Esophagus squamous epithelium (tissue), 5 donors: Measurements from ENCODE around the gene CCDC187. TPM values are rescaled to one million over a fixed set of nuclear protein-coding genes. Genes with fewer than 3 reads are reported as not detected.

Experiments used
- DNase-seq: peaks from one replicate; lab custom pipeline; 2025; lab: John Stamatoyannopoulos, UW
- H3K27ac ChIP-seq, 4 donors: fragments of 200-600 bp; sonication (generic); one replicate each; pipeline ENCODE4 v1.5.1; 2016 to 2019; ENCODE audit warnings: mild to moderate bottlenecking in 1 of 4
- H3K27me3 ChIP-seq, 4 donors: fragments of 200-600 bp; sonication (generic); 1 replicate in 3 of 4; 2 replicates in 1 of 4; pipeline versions ENCODE4 v1.5.1 to v1.6.0; 2017 to 2021; ENCODE audit warnings: antibody characterized with exemption in 1 of 4
- H3K36me3 ChIP-seq, 3 donors: fragments of 200-600 bp; sonication (generic); one replicate each; pipeline ENCODE4 v1.5.1; 2016 to 2019
- H3K4me1 ChIP-seq, 3 donors: fragments of 200-600 bp; sonication (generic); one replicate each; pipeline ENCODE4 v1.5.1; 2017 to 2019
- H3K4me3 ChIP-seq, 4 donors: fragments of 200-600 bp; sonication (generic); 1 replicate in 3 of 4; 2 replicates in 1 of 4; pipeline ENCODE4 v1.5.1; 2016 to 2019; ENCODE audit warnings: mild to moderate bottlenecking in 2 of 4, moderate library complexity in 1 of 4
- H3K9me3 ChIP-seq, 3 donors: fragments of 200-600 bp; sonication (generic); one replicate each; pipeline ENCODE4 v1.5.1; 2016 to 2019
- POLR2A ChIP-seq, 4 donors: fragments of 450-650 bp; IDR thresholded peaks; one replicate each; pipeline ENCODE4 v1.6.1; 2017; ENCODE audit warnings: antibody characterized with exemption in 4 of 4, mild to moderate bottlenecking in 4 of 4, moderate library complexity in 3 of 4
- WGBS, 2 donors: methylation state at CpG; one replicate each; pipeline ENCODE4 v1.1.5; 2018; 5-methylcytosine and 5-hydroxymethylcytosine counted together
- intact Hi-C: fragments of 100-400 bp; cut with DNase I; formaldehyde crosslinking; loops from one replicate; pipeline ENCODE4 v1.15.0; 2022
- total RNA-seq, 4 donors: library from RNA; depleted of rRNA; stranded (reverse); fragments of >200 nt; gene quantifications; one replicate each; pipeline ENCODE4 v1.1.0, GENCODE V29; 2016
- TF ChIP-seq, protein P1 (sequence below), 6 experiments: fragments of 450-650 bp in 4 of 6; fragments of 200-600 bp in 2 of 6; sonication (generic) in 2 of 6; IDR thresholded peaks; one replicate each; pipeline ENCODE4 v1.5.1; 2016 to 2019; ENCODE audit warnings: antibody characterized with exemption in 6 of 6, mild to moderate bottlenecking in 4 of 6, moderate library complexity in 4 of 6
- donor health status: DM: yes; HTN: yes; CAD: no.

The CCDC187 gene
- total RNA-seq, 4 donors from 2014 or later = not detected

DNA sequence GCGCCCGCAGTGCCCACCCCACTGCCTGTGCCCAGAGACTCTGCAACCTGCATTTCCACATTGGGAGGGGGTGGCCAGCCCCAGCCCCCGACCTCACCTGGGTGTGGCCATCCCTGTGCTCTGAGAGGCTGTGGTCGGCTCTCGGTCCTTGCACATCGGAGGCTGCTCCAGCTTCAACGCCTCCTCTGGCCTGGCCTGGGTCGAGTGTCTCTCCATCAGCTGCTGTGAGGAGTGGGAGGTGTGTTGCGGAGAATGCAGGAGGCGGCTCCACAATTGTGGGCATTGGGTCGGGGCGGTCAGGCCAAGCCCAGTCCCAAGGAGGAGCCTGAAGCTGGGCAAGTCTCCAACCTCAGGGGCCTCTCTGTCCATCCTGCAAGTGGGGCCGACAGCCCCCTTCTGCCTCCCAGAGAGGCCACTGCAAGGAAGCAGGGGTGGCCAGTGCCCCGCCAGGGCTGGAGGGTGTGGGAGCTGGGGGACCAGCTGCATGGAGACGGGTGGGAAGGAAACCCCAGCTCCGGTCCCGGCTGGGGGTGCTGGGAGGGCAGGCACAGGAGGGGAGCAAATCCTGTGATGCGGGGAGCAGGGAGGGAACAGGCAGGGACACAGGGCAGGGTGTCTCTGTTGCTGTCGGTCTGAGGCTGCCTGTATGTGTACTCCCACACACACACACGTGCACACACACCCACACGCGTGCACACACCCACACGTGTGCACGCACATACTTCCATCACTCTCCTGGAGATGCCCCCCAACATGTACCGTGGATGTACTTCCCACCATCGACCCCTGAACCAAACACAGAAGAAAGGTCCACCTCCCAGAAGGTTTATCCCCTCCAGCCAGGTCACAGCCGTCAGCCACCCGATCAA lies 28.9 kb downstream of the CCDC187 start:
- 63 to 69% methylated on average over 6 to 8 of the region's 28 CpGs for WGBS, 2 donors
- peaks cover 0 to 62% (median 0%) of the 10 kb centered on the region in 4 donors for H3K27me3 ChIP-seq
- no peaks in the 10 kb centered on the region for H3K4me1 ChIP-seq
- no peaks in the 10 kb centered on the region for H3K36me3 ChIP-seq
- DNase-seq = no peak
- H3K4me3 ChIP-seq = no peak overlapping the region
- intact Hi-C loops = no loop called here
- no peak overlapping the region for H3K27ac ChIP-seq
- TF ChIP-seq, protein P1, sequence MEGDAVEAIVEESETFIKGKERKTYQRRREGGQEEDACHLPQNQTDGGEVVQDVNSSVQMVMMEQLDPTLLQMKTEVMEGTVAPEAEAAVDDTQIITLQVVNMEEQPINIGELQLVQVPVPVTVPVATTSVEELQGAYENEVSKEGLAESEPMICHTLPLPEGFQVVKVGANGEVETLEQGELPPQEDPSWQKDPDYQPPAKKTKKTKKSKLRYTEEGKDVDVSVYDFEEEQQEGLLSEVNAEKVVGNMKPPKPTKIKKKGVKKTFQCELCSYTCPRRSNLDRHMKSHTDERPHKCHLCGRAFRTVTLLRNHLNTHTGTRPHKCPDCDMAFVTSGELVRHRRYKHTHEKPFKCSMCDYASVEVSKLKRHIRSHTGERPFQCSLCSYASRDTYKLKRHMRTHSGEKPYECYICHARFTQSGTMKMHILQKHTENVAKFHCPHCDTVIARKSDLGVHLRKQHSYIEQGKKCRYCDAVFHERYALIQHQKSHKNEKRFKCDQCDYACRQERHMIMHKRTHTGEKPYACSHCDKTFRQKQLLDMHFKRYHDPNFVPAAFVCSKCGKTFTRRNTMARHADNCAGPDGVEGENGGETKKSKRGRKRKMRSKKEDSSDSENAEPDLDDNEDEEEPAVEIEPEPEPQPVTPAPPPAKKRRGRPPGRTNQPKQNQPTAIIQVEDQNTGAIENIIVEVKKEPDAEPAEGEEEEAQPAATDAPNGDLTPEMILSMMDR (IDR thresholded peaks at IDR 0.05) = no peak
- no peak for TF ChIP-seq POLR2A (IDR thresholded peaks at IDR 0.05)
- no peaks in the 10 kb centered on the region for H3K9me3 ChIP-seq

DNA sequence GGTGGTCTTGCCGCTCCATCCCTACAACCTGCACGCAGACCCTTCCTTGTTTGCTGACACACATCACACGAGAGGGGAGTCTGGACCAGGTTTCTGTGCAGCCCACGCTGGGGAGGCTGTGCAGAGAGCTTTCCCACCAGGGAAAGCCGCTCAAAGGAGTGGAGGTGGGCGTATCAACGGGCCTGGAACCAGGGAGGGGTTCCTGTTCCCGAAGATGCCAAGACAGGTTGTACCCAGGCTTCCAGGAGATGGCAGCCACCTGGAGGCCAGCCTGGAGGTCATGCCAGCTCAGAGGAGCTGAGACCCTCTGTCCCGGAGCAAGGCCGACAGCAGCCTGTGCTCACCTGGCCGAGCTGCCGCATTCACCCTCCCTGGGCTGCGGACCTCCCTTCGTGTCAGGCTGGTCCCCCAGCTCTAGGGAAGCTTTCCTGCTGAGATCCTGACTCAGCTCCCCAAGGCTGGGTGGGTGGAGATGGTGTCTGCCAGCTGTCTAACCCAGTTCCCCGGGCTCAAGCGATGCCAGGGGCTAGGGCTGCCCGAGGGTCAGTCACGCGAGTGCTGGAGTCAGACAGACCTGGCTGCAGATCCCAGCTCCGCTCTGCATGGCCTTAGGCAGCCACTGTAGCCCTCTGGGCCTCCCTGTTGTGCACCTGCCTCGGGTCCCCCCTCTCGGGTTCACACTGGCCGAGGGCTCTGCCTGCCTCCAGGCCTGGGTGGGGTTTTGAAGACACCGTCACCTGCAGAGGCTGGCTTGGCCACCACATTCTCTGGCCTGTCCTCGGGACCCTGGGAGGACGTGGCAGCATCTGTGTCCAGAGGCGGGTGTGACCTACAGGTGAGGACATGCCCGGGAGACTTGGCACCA lies 29.7 kb downstream of the CCDC187 start:
- Histone ChIP-seq H3K4me1 (no peaks in the 10 kb centered on the region), H3K27me3 (peaks cover 0 to 65% (median 0%) of the 10 kb centered on the region in 4 donors), H3K27ac (no peak overlapping the region), H3K4me3 (no peak overlapping the region), H3K36me3 (no peaks in the 10 kb centered on the region), H3K9me3 (no peaks in the 10 kb centered on the region)
- no peak for DNase-seq
- TF ChIP-seq POLR2A (IDR thresholded peaks at IDR 0.05) = no peak
- TF ChIP-seq, protein P1 (IDR thresholded peaks at IDR 0.05) = no peak
- WGBS, 2 donors = 80 to 100% methylated on average over 1 to 3 of the region's 28 CpGs
- intact Hi-C loops = no loop called here

DNA sequence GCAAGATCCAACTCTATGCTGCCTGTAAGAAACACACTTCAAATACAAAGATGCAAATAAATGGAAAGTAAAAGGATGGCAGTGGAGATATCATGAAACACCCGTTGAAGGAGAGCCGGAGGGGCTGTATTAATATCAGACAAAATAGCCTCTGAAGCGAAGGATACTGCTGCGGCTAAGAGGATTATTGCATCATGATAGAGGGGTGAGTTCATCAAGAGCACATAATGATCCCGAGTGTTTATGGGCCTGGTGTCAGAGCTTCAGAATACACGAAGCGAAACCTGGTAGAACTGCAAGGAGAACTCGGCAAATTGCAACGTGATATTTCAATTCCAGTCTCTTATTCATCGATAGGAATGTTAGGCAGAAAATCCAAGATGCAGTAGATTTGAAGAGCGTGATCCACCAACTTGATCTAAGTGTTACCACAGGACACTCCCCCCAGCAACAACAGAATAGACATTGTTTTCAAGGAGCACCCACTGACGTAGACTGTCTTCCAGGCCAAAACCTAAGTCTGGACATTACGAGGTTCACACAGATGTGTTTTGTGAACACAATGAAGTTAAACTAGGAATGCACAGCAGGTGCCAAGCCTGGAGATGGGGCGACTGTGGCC lies 30.5 kb downstream of the CCDC187 start:
- 74 to 81% methylated on average over 14 of the region's 14 CpGs for WGBS, 2 donors

DNA sequence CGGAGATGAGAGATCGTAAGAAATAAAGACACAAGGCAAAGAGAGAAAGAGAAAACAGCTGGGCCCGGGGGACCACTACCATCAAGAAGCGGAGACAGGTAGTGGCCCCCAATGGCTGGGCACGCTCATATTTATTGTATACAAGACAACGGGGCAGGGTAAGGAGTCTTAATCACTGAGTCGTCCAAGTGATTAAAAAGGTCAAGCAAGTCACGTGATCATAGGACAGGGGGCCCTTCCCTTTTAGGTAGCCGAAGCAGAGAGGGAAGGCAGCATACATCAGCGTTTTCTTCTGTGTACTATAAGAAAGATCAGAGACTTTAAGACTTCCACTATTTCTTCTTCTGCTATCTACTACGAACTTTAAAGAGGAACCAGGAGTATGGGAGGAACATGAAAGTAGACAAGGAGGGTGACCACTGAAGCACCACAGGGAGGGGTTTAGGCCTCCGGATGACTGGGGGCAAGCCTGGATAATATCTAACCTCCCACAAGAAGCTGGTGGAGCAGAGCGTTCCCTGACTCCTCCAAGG lies 33.7 kb downstream of the CCDC187 start:
- no peak for DNase-seq
- Histone ChIP-seq H3K27ac (no peak overlapping the region), H3K4me1 (peaks cover 6 to 18% (median 7%) of the 10 kb centered on the region in 3 donors), H3K4me3 (no peak overlapping the region), H3K9me3 (no peaks in the 10 kb centered on the region), H3K36me3 (no peaks in the 10 kb centered on the region), H3K27me3 (peaks cover 0 to 44% (median 0%) of the 10 kb centered on the region in 4 donors)
- no peak for TF ChIP-seq POLR2A (IDR thresholded peaks at IDR 0.05)
- TF ChIP-seq, protein P1 (IDR thresholded peaks at IDR 0.05) = no peak
- intact Hi-C loops = no loop called here
- 82 to 83% methylated on average over 13 of the region's 13 CpGs for WGBS, 2 donors

More for the DNA sequence above, 30.5 kb downstream of the CCDC187 start:
- Histone ChIP-seq H3K27ac (no peak overlapping the region), H3K4me1 (no peaks in the 10 kb centered on the region), H3K9me3 (no peaks in the 10 kb centered on the region), H3K36me3 (no peaks in the 10 kb centered on the region), H3K27me3 (peaks cover 0 to 66% (median 0%) of the 10 kb centered on the region in 4 donors), H3K4me3 (no peak overlapping the region)
- no peak for DNase-seq
- TF ChIP-seq, protein P1 (IDR thresholded peaks at IDR 0.05) = no peak
- no peak for TF ChIP-seq POLR2A (IDR thresholded peaks at IDR 0.05)
- intact Hi-C loops = no loop called here
